ENCODE results near the gene TPCN2. TPM values are rescaled to one million over a fixed set of nuclear protein-coding genes. Genes with fewer than 3 reads are reported as not detected.

TPCN2 gene
- total and polyA plus RNA-seq, 2 donors from 2014 or later = 12.9 to 22.4 TPM

- Histone ChIP-seq H3K27me3 (ENCODE audit: control insufficient read depth, insufficient read depth, low read length) (no peaks in the 10 kb centered on the region), H3K9ac (ENCODE audit: low read length in 3 of 3) (peak overlapping the region in 1 of 3 donors; percentile 65), H3K9me3 (ENCODE audit: control insufficient read depth in 2 of 3, insufficient read depth in 1 of 3, low read length in 3 of 3) (no peaks in the 10 kb centered on the region), H3K4me3 (ENCODE audit: low read length in 3 of 3) (no peak overlapping the region), H3K4me1 (ENCODE audit: control insufficient read depth in 2 of 3, insufficient read depth in 2 of 3, low read depth in 1 of 3, low read length in 3 of 3) (peaks cover 0 to 5% (median 0%) of the 10 kb centered on the region in 3 donors), H3K27ac (ENCODE audit: low read depth in 2 of 2, low read length in 2 of 2) (peak overlapping the region; percentile 16 to 32), H3K36me3 (ENCODE audit: control insufficient read depth in 2 of 3, insufficient read depth in 3 of 3, low read length in 3 of 3) (no peaks in the 10 kb centered on the region)
- DNase-seq = peak in 3 of 5 donors; percentile 2 to 37 (median 34)
- no peak for TF ChIP-seq CTCF (IDR thresholded peaks at IDR 0.05; ENCODE audit: borderline replicate concordance, extremely low read depth, insufficient read depth)
- no peak for FAIRE-seq
- intact Hi-C loops (cut with DNase I) = no loop called here
These were observed 48.3 kb upstream of the TPCN2 start for GRCh38 chr11:69000391-69000790.

GRCh38 chr11:69000831-69001242 is 47.9 kb upstream of the TPCN2 start:
- peak; percentile 33 for FAIRE-seq
- H3K9ac ChIP-seq (ENCODE audit: low read length in 3 of 3) = no peak overlapping the region
- intact Hi-C loops (cut with DNase I) = no loop called here
- peaks cover 0 to 5% (median 0%) of the 10 kb centered on the region in 3 donors for H3K4me1 ChIP-seq (ENCODE audit: control insufficient read depth in 2 of 3, insufficient read depth in 2 of 3, low read depth in 1 of 3, low read length in 3 of 3)
- H3K27me3 ChIP-seq (ENCODE audit: control insufficient read depth, insufficient read depth, low read length) = no peaks in the 10 kb centered on the region
- H3K9me3 ChIP-seq (ENCODE audit: control insufficient read depth in 2 of 3, insufficient read depth in 1 of 3, low read length in 3 of 3) = no peaks in the 10 kb centered on the region
- peak; percentile 34 for TF ChIP-seq CTCF (IDR thresholded peaks at IDR 0.05; ENCODE audit: borderline replicate concordance, extremely low read depth, insufficient read depth)
- no peak overlapping the region for H3K4me3 ChIP-seq (ENCODE audit: low read length in 3 of 3)
- DNase-seq = peak in 4 of 5 donors; percentile 10 to 65 (median 40)
- peak overlapping the region in 1 of 2 donors; percentile 51 for H3K27ac ChIP-seq (ENCODE audit: low read depth in 2 of 2, low read length in 2 of 2)
- no peaks in the 10 kb centered on the region for H3K36me3 ChIP-seq (ENCODE audit: control insufficient read depth in 2 of 3, insufficient read depth in 3 of 3, low read length in 3 of 3)

- DNase-seq (peak in 3 of 5 donors; percentile 7 to 65 (median 42)), FAIRE-seq (no peak)
- H3K36me3 ChIP-seq (ENCODE audit: control insufficient read depth in 2 of 3, insufficient read depth in 3 of 3, low read length in 3 of 3) = no peaks in the 10 kb centered on the region
- H3K27me3 ChIP-seq (ENCODE audit: control insufficient read depth, insufficient read depth, low read length) = no peaks in the 10 kb centered on the region
- no peak overlapping the region for H3K4me3 ChIP-seq (ENCODE audit: low read length in 3 of 3)
- peaks cover 0 to 5% (median 0%) of the 10 kb centered on the region in 3 donors for H3K4me1 ChIP-seq (ENCODE audit: control insufficient read depth in 2 of 3, insufficient read depth in 2 of 3, low read depth in 1 of 3, low read length in 3 of 3)
- intact Hi-C loops (cut with DNase I) = no loop called here
- peak overlapping the region in 1 of 2 donors; percentile 51 for H3K27ac ChIP-seq (ENCODE audit: low read depth in 2 of 2, low read length in 2 of 2)
- no peak for TF ChIP-seq CTCF (IDR thresholded peaks at IDR 0.05; ENCODE audit: borderline replicate concordance, extremely low read depth, insufficient read depth)
- H3K9ac ChIP-seq (ENCODE audit: low read length in 3 of 3) = no peak overlapping the region
- no peaks in the 10 kb centered on the region for H3K9me3 ChIP-seq (ENCODE audit: control insufficient read depth in 2 of 3, insufficient read depth in 1 of 3, low read length in 3 of 3)
These were observed 47.3 kb upstream of the TPCN2 start for GRCh38 chr11:69001243-69002081.
